ENCODE measurements around the gene CEBPA. TPM values are rescaled to one million over a fixed set of nuclear protein-coding genes. Genes with fewer than 3 reads are reported as not detected.

CEBPA gene
- total and polyA plus RNA-seq, 12 donors = 0.60 to 29.9 (median 8.4) TPM

- DNase-seq = no peak
- H3K4me3 ChIP-seq = no peak overlapping the region
- intact Hi-C loops (cut with DNase I) = no loop called here
- no peaks in the 10 kb centered on the region for H3K36me3 ChIP-seq (replicated peaks in 1 of 2)
- TF ChIP-seq CTCF (IDR thresholded peaks at IDR 0.05) (no peak), POLR2A (IDR thresholded peaks at IDR 0.05) (no peak)
- no peaks in the 10 kb centered on the region for H3K9me3 ChIP-seq (replicated peaks in 1 of 3)
- H3K27me3 ChIP-seq = no peaks in the 10 kb centered on the region
- WGBS, 4 donors = 53 to 72% (median 62%) methylated on average over 4 to 14 of the region's 14 CpGs
- H3K27ac ChIP-seq = no peak overlapping the region
- no peaks in the 10 kb centered on the region for H3K4me1 ChIP-seq (replicated peaks in 1 of 2)
Measured at GRCh38 chr19:33267706-33268105, 34.6 kb downstream of the CEBPA start.

- Histone ChIP-seq H3K4me3 (no peak overlapping the region), H3K27ac (no peak overlapping the region), H3K9me3 (replicated peaks in 1 of 3) (no peaks in the 10 kb centered on the region), H3K36me3 (replicated peaks in 1 of 2) (no peaks in the 10 kb centered on the region), H3K27me3 (no peaks in the 10 kb centered on the region), H3K4me1 (replicated peaks in 1 of 2) (no peaks in the 10 kb centered on the region)
- no peak for DNase-seq
- intact Hi-C loops (cut with DNase I) = no loop called here
- TF ChIP-seq CTCF (IDR thresholded peaks at IDR 0.05) = no peak
- no peak for TF ChIP-seq POLR2A (IDR thresholded peaks at IDR 0.05)
- WGBS, 4 donors = 68 to 85% (median 78%) methylated on average over 13 to 20 of the region's 20 CpGs
Measured at GRCh38 chr19:33266974-33267484, 35.3 kb downstream of the CEBPA start.

GRCh38 chr19:33264881-33265445 is 37.4 kb downstream of the CEBPA start:
- no peaks in the 10 kb centered on the region for H3K4me1 ChIP-seq (replicated peaks in 1 of 2)
- no peak for DNase-seq

More at GRCh38 chr19:33264881-33265445, 37.4 kb downstream of the CEBPA start:
- H3K36me3 ChIP-seq (replicated peaks in 1 of 2) = no peaks in the 10 kb centered on the region
- H3K9me3 ChIP-seq (replicated peaks in 1 of 3) = no peaks in the 10 kb centered on the region
- no peak overlapping the region for H3K27ac ChIP-seq
- intact Hi-C loops (cut with DNase I) = no loop called here
- no peak overlapping the region for H3K4me3 ChIP-seq
- WGBS, 4 donors = 87 to 94% (median 88%) methylated on average over 10 to 14 of the region's 14 CpGs
- H3K27me3 ChIP-seq = no peaks in the 10 kb centered on the region
- TF ChIP-seq POLR2A (IDR thresholded peaks at IDR 0.05) (no peak), CTCF (IDR thresholded peaks at IDR 0.05) (no peak)
